Colonic mucosa (tissue), 4 donors: ENCODE results near the gene CMIP. TPM values are rescaled to one million over a fixed set of nuclear protein-coding genes. Genes with fewer than 3 reads are reported as not detected.

Experiments
- DNase-seq: peaks from one replicate; pipeline ENCODE4 v3.0.0-alpha.2; 2020
- H3K27ac ChIP-seq: fragments of 200-600 bp; one replicate; pipeline ENCODE4 v1.8.0; 2021
- H3K27me3 ChIP-seq: fragments of 200-600 bp; one replicate; pipeline ENCODE4 v1.8.0; 2021
- H3K36me3 ChIP-seq: fragments of 200-600 bp; one replicate; pipeline ENCODE4 v1.8.0; 2021
- H3K4me1 ChIP-seq: fragments of 200-600 bp; one replicate; pipeline ENCODE4 v1.8.0; 2021; ENCODE audit warnings: mild to moderate bottlenecking
- H3K4me3 ChIP-seq: fragments of 200-600 bp; one replicate; pipeline ENCODE4 v1.8.0; 2021
- H3K9ac ChIP-seq, 2 donors: one replicate each; pipeline ENCODE4 v1.7.0; 2013; ENCODE audit warnings: control low read depth in 2 of 2, low read depth in 2 of 2, low read length in 2 of 2
- H3K9me3 ChIP-seq: fragments of 200-600 bp; one replicate; pipeline ENCODE4 v1.8.0; 2021
- CTCF ChIP-seq: fragments of 200-600 bp; IDR thresholded peaks from one replicate; pipeline ENCODE4 v1.8.0; 2022; ENCODE audit warnings: antibody characterized with exemption, mild to moderate bottlenecking
- intact Hi-C: fragments of 100-400 bp; cut with DNase I; formaldehyde crosslinking; loops from one replicate; pipeline ENCODE4 v1.14.1; 2022
- total RNA-seq, 2 donors: library from RNA; stranded (reverse); fragmentation: NEBNext Ultra II Directional in 1 of 2; extraction: Animal tissue kit (Norgen Biotek cat#: 25700) in 1 of 2; gene quantifications; one replicate each; pipeline ENCODE4 v1.2.1, GENCODE V29; 2021
- donor health status: healthy.
- donor health status: DM: no; HTN: no; CAD: no.
- donor health status: DM: no; HTN: no; CAD: no.

CMIP gene
- total RNA-seq, 2 donors from 2014 or later, result 83.4 to 107 TPM

GRCh38 chr16:81608523-81609209, 164.1 kb downstream of the CMIP start:
- H3K9me3 ChIP-seq, result no peaks in the 10 kb centered on the region
- H3K27me3 ChIP-seq, result no peaks in the 10 kb centered on the region
- no peak overlapping the region for H3K9ac ChIP-seq
- intact Hi-C loops, result no loop called here
- H3K36me3 ChIP-seq, result no peaks in the 10 kb centered on the region
- H3K27ac ChIP-seq, result no peak overlapping the region
- H3K4me1 ChIP-seq, result no peaks in the 10 kb centered on the region
- H3K4me3 ChIP-seq, result no peak overlapping the region
- TF ChIP-seq CTCF, result no peak
- no peak for DNase-seq

GRCh38 chr16:81609323-81609892, 164.8 kb downstream of the CMIP start:
- no peak for DNase-seq
- TF ChIP-seq CTCF, result no peak
- intact Hi-C loops, result no loop called here
- no peaks in the 10 kb centered on the region for H3K36me3 ChIP-seq
- H3K27me3 ChIP-seq, result no peaks in the 10 kb centered on the region
- H3K4me1 ChIP-seq, result no peaks in the 10 kb centered on the region
- no peaks in the 10 kb centered on the region for H3K9me3 ChIP-seq
- no peak overlapping the region for H3K4me3 ChIP-seq
- no peak overlapping the region for H3K27ac ChIP-seq
- no peak overlapping the region for H3K9ac ChIP-seq

- peak; percentile 52 for DNase-seq
- TF ChIP-seq CTCF, result no peak
- Histone ChIP-seq H3K36me3 (no peaks in the 10 kb centered on the region), H3K9me3 (no peaks in the 10 kb centered on the region), H3K4me3 (no peak overlapping the region), H3K27ac (no peak overlapping the region), H3K9ac (no peak overlapping the region), H3K4me1 (no peaks in the 10 kb centered on the region), H3K27me3 (no peaks in the 10 kb centered on the region)
- intact Hi-C loops, result no loop called here
Measured at GRCh38 chr16:81610144-81610842, 165.7 kb downstream of the CMIP start.

- Histone ChIP-seq H3K36me3 (no peaks in the 10 kb centered on the region), H3K4me1 (no peaks in the 10 kb centered on the region), H3K4me3 (no peak overlapping the region), H3K9me3 (no peaks in the 10 kb centered on the region), H3K27me3 (no peaks in the 10 kb centered on the region), H3K9ac (no peak overlapping the region), H3K27ac (no peak overlapping the region)
- intact Hi-C loops, result no loop called here
- DNase-seq, result no peak
- TF ChIP-seq CTCF, result no peak
Measured at GRCh38 chr16:81610936-81611335, 166.3 kb downstream of the CMIP start.

- intact Hi-C loops, result no loop called here
- TF ChIP-seq CTCF, result no peak
- H3K9ac ChIP-seq, result no peak overlapping the region
- DNase-seq, result no peak
- H3K36me3 ChIP-seq, result no peaks in the 10 kb centered on the region
- H3K27ac ChIP-seq, result no peak overlapping the region
- no peaks in the 10 kb centered on the region for H3K27me3 ChIP-seq
- H3K9me3 ChIP-seq, result no peaks in the 10 kb centered on the region
- H3K4me1 ChIP-seq, result peaks cover 2% of the 10 kb centered on the region
- H3K4me3 ChIP-seq, result no peak overlapping the region
Measured at GRCh38 chr16:81611721-81612120, 167.1 kb downstream of the CMIP start.
